Glomerular visceral epithelial cell (primary cell): ENCODE results near the gene TTLL11.
"Not testable (repeated sequence)": the region's sequence is repeated elsewhere in the genome, so short reads cannot be mapped to it uniquely, and the experiment has no call there.

Source experiments
- DNase-seq: peaks from one replicate; pipeline ENCODE4 v3.0.0-alpha.2; 2016; ENCODE audit errors: extremely low spot score

The TTLL11 gene

DNA sequence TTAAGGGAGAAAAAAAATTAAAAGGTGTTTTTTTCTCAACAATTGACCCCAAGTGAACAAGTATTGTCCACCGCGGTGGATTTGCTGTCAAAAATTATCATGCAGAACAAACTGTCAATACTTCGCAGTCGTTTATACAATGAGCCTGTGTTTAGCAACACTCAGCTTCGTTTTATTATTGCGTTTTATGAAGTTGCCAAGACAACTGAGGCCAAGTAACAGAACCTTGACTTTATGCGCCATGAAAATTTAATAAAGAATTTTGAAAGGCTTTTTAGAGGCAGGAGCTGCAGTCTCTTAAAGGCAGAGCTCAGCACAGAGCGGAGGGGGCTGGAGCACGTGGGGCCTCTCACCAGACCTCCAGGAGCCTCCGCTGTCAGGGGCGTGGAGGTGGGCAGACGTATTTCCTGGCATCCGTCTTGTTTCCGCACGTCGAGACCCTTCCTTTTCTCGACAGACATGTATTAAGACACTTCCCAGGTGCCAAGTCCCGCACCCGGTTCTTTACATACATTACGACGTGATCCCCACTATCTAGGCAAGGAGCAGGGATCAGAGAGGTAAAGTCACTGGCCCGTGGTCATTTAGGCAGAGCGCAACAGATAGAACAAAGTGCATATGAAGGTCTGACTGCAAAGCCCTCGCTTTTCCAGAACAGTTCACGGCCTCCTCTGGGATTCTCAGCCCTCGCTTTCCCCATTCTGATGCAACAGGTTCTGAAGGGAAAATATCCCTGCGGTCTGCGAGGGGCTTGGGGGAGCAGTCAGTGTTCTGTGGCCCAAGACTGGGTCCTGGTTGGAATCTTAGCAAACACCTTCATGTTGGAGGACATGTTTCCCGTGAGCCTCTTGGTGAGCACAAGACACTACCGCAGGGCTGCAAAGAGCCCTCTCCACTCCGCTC is 277.3 kb downstream of the TTLL11 start:
- DNase-seq, result no peak

DNA sequence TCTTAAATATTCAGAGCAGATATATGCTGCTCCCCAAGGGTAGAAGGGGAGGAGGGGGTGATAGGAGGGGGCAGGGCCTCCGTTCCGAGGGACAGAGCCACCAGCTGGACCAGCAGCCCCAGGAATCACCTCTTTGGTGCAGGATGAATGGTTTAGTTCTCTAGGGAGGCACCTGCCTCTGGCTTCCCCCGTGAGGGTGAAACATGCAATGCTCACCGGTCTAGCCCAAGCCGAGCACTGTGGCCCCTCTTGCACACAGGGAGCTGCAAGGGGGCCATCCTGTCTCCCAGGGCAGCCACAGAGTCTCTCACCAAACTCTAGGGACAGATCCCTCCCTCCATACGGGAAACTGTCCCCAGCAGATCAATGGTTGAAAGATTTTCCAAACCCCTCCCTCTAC is 278.0 kb downstream of the TTLL11 start:
- DNase-seq, result no peak

DNA sequence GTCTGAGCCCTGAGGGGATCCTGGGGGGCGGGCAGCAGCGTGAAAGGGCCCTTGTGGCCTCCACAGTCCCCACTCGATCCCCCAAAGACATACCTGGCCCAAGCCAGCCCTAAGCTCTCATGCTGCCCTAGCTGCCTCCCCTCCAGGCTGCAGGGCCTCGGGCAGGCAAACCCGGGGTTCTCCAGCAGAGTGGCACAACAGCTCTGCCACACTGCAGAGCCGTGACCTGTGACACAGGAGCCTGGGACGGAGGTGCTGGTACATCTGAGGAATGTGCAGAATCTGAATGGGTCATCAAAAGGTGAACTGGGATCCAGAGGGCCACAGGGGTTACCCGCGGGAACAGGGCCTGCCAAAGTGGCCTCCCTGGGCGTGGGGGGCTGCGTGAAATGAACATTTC is 278.5 kb downstream of the TTLL11 start:
- DNase-seq, result no peak

DNA sequence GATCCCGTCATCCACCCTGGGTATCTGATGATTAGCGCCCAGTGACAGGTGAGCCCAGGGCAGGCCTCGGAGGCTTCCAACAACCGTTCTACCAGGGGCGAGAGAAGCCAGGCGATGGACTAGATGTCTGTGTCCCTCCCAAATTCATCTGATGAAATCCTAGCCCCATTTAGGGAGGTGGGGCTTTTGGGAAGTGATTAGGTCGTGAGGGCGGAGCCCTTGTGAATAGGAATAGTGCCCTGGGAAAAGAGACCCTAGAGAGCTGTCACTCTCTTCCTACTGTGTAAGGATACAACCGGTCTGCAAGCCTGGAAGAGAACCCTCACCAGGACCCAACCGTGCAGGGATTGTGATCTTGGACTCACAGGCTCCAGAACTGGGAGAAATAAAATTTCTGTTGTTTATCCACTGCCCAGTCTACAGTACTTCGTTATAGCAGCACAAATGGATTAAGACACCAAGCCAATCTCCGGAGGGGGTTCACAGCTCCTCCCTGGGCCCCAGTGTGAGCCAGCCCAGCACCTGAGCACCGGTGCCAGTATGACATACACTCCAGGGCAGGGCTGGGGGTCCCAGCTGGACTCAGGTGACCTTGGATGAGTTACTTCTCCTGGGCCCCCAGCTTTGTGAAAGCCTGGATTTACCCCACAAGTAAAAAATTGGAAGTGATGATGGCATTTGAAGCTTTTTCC is 279.4 kb downstream of the TTLL11 start:
- DNase-seq, result no peak

DNA sequence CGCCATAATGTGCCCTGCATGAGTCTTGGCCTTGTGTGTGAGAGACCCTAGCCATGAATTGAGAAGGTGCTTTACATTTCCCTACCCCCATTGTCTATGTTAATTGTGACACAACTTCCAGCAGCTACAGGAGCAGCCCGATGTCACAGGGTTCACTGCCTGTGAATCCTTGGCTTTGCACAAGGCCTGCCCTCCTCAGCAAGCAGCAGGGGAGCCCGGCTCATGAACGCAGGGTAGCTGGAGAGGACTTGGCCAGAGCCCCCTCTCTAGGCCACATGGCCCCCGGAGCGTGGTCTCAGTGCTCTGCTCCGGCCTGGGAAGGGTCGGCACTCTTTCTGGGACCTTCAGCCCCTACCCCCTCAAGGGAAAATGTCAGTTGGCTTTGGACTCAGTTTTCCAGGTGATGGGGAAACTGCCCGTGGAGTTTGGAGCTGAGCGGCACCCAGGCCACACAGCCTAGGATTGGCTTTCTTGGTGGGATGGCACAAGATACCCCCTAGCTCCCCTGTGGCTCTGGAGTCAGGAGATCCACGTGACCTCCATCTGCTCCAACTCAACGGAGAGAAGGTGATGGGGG is 280.9 kb downstream of the TTLL11 start:
- no peak for DNase-seq

DNA sequence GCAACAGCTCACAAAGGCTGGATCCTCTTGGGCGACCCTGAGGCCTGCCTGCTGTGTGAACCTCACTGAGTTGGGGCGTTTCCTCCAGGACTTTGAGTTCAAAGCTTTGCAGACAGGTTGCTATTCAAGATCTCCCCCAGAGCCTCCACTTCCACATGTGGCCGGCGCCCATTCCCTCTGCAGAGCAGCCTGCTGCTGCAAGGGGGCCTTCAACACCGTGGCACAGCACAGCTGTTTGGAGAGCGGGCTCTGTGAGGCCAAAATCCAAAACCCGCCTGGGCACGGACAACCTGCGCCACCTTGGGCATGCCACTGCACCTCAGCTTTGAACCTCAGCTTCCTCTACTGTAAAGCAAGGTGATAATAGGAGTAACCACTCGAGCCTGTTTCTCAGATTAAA is 281.4 kb downstream of the TTLL11 start:
- no peak for DNase-seq

DNA sequence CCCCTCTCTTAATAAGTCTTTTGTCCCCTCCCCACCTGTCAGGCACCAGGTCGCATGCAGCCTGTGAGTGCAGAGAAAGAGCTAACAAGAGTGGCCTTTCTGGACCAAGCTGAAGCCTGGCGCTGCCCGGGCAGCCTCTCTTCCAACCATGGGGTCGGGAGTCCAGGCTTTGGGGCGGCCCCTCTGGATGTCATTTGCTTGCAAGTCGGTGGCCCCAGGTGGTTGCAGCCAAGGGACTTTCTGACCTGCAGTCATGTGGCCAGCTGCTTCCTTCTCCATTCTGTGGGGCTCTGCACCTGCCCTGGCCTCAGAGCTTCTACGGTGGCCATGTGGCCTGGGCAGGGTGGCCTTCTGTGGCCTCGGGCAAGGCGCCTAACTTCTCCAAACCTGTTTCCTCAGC is 282.0 kb downstream of the TTLL11 start:
- no peak for DNase-seq

DNA sequence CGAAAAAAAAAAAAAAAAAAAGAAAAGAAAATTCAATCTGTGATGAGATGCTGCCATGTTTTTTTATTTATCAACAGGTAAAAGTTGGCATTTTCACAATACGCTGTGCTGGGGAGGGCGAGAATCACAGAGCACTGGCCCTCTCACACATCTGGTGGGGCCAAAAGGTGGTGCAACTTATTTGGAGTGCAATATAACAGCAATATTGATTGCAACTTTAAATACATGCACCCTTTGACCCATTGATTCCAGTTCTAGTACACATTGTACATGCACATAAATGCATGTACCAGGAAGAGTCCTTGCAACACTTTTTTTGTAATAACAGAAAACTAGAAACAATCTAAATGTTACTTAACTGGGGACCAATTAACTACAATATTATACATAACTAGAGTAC is 282.6 kb downstream of the TTLL11 start:
- no peak for DNase-seq

DNA sequence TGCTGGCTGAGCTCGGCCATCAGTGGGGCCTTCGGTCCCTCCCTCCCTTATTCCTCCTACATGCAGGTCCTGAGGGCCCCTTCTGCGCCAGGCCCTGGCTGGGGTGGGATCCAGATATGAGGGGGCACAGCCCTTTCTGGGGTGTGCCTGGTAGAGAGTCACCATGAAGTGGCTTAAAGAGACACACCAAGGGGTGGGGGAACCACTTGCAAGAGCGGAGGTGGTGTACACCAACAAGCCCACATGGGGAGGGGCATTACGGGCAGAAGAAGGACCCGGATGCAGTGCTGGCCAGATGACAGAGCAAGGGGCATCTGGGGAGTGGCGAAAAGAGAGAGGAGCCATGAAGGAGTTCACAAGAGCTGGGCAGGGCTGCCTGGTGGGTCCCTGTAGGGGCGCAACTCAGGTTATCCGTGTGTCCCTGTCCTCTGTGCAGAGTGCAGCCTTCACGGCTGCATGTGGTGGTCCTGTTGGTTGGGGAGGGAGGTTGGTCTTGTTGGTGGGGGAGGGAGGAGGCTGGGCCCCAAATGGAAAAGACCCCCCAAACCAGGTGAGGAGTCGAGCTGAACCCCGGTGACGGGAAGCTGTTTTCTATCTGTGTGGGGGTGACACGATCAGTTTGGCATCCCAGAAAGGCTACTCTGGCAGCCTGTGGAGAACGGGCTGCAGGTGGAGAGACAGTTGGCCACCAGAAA is 283.6 kb downstream of the TTLL11 start:
- DNase-seq, result no peak

DNA sequence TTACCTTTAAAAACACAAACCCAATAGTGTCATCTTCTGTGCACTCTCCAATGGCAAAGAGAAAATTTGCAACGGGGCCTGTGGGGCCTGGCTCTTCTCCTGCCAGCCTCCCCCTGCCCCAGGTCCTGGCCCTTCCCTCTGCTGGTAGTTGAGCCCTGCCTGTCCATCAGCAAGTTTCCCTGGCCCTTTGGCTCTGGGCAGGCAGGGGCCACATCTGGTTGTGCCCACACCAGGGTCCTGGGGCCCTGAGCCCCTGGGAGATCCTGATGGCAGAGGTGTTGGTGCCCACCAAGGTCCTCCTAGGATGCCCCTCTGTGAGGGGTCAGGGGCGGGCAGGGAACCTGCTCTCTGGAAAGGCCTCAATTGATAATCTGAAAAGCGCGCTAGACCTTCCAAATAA is 284.3 kb downstream of the TTLL11 start:
- no peak for DNase-seq

DNA sequence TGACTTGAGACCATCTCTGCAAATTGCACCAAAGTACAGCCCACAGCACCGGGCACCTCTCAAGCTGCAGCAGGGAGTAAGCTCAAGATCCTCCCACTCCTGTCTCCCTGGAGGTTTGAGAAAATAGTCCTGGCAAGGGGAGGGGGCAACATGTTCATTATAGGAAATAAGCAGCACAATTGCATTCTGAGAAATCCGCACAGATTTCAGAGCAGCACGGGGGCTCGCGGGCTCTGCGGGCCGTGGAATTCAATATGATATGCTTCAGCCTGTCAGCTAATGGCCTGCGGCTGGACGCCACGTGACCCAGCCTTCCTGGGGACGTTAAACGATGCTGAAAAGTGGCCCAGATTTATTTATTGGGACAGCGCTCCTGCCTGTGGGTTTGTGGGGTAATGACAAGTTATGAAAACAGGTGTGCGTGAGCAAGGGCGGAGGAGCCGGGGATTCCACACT is 285.3 kb downstream of the TTLL11 start:
- no peak for DNase-seq

DNA sequence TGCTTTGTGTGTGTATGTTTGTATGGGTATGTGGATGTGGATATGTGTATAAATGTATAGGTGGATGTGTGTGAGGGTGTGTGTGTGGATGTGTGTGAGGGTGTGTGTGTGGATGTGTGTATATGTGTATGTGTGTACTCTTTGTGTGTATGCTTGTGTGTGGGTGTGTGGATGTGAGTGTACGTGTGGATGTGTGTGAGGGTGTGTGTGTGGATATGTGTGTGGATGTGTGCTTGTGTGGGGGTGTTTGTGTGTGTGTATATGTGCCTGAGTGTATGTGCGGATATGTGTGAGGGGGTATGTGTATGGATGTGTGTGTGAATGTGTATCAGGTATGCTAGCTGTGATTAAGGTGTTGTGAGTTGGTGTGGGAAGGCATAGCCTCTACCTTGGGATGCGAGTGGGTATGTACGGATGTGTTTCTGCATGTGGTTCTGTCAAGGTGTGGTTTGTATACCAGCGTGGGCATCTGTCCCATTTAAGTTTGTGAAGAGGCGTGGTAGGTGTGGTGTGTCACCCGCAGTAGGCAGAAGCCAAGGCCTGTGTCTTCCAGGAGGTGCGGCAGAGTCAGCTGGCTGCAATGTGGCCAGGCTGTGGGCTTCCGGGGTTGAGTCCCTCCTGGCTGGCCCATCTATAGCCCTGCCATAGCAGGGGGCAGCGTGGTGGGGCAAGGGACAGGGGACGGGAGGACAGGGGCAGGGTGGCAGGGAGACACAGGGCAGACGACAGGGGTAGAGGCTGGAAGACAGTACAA is 285.9 kb downstream of the TTLL11 start:
- no peak for DNase-seq

DNA sequence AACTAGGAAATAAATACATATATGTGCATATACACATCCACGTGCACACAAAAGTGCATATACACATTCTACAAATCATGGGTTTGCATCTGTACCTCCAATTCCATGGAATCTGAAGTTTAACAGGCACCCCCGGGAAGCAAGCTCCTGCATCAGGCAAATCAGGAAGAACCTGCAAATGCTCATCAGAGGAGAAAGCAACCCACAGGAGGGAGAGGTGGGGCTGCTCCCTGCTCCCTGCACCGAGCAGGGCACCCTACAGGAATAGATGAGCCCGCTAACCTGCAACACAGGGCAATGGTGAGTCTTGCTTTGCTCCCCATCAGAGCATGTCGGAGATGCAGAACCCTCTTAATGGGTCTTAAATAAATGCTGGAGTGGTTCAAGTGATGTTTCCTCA is 290.4 kb downstream of the TTLL11 start:
- DNase-seq, result no peak

DNA sequence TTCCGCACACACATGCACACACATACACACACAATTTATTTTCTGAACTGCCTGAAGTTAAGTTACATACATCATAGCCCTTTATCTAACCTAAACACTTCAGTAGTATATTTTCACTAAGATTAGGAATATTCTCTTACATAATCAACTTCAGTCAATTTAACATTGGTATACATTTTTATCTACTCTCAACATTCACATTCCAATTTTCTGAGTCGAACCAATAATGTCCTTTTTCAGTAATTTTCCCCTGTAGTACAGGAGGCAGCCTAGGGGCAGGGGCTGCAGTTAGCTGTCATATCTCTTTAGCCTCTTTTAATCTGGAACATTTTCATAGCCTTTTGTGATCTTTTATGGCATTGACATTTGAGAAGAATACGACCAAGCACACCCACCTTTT is 291.5 kb downstream of the TTLL11 start:
- DNase-seq, result no peak

DNA sequence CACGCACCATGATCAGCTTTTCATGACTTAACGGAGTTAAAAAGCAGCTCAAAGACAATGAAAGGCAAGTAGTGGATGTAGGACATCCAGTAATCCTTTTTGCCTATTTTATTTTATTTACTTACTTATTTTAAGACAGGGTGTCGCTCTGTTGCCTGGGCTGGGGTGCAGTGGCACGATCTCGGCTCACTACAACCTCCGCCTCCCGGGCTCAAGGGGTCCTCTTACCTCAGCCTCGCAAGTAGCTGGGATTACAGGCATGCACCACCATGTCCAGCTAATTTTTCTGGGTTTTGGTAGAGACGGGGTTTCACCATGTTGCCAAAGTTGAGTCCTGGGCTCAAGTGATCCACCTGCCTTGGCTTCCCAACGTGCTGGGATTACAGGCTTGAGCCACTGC is 292.7 kb downstream of the TTLL11 start:
- no peak for DNase-seq

DNA sequence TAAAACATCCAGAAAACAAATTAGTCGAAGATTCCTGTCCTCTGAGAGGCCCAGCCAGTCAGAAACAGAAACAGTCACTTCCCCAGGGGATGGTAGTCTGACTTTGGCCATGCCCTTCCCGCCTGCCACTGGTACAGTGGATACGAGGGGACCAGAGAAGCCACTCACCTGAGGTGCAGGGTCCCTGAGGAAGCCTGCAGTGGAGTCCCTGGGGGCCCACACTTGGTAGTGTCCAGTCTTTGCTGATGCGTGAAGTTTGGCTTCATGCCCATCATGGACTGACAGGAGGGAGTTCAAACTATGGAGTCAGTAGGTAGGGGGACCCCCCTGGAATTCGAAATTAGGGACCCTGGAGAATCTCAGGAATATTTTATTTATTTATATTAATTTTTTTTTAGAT is 294.2 kb downstream of the TTLL11 start:
- DNase-seq, result no peak

DNA sequence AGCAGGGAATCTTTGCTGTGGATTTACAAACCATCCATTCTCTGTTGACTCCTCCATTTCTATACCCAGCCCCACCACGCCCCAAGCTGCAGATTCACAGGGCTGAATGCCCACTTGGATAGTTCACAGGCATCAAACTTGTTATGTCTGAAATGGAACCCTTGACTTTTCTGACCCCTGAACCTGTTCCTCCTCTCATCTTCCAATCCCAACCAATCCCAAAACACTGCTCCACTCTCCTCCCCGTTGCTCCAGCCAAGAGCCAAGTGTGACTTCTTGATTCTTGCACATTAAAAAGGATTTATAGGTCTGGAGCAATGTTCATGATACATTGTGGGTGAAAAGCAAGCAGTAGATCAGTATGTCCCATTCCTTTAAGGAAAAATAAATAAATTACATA is 296.0 kb downstream of the TTLL11 start:
- DNase-seq, result no peak

DNA sequence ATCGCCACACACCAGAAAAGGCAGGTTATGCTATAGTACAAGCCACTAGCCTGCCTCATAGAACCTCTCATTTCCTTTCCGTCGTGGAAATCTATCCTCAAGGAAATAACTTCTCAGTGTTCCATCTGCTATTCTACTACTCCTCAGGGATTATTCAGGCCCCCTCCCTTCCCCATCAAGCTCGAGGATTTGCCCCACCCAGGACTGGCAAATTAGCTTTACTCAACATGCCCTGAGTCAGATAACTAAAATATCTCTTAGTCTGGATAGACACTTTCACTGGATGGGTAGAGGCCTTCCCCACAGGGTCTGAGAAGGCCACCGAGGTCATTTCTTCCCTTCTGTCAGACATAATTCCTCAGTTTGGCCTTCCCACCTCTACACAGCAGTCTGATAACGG is 298.8 kb downstream of the TTLL11 start:
- not testable (repeated sequence) for DNase-seq

DNA sequence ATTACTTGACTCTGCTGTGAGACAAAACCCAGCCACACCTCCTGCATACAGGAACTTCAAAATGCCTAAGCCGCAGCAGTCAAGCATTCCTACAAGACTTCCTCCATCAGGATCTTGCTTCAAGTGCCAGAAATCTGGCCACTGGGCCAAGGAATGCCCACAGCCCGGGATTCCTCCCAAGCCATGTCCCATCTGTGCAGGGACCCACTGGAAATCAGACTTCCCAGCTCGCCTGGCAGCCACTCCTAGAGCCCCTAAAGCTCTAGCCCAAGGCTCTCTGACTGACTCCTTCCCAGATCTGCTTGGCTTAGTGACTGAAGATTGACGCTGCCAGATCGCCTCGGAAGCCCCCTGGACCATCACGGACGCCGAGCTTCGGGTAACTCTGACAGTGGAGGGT is 300.6 kb downstream of the TTLL11 start:
- not testable (repeated sequence) for DNase-seq

DNA sequence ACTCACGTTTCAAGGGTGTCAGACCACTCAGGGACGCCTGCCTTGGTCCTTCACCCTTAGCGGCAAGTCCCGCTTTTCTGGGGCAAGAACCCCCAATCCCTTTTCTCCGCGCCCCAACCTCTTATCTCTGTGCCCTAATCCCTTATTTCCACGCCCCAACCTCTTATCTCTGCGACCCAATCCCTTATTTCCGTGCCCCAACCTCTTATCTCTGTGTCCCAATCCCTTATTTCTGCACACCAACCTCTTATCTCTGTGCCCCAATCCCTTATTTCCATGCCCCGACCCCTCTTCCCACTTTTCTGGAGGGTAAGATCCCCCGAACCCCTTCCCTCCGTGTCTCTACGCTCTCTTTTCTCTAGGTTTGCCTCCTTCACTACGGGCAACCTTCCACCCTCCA is 302.3 kb downstream of the TTLL11 start:
- no peak for DNase-seq

DNA sequence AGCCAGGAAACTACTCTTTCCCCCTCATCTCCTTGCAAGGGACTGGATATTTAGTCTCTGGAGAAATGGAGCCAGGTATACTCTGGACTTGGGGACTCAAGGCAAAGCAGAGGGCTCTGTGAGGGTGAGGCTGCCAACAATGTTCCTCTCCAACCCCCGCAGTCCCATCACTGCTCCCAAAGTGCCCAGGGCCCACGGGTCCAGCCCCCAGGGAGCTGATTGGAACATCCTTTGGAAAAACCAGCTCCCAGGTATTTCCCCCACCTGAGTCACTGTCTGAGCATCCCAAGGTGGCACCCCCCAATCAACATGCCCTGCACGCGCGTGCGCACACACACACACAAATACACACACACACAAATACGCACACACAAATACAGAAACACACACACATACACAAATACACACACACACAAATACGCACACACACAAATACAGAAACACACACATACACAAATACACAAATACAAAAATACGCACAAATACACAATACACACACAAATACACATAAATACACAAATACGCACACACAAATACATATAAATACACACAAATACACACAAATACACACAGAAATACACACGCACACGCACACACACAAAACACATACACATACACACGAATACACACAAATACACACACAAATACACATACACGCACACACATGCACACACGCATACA is 304.3 kb downstream of the TTLL11 start:
- DNase-seq, result no peak
